NCI-H1930 (cell line): ENCODE measurements around the gene ITPR2.

Experiments used
- DNase-seq, 2 experiments: peaks; one replicate each; lab custom pipeline; 2025; lab: John Stamatoyannopoulos, UW

Gene ITPR2

GRCh38 chr12:26295001-26295400 is 538.0 kb downstream of the ITPR2 start:
- DNase-seq, result no peak

GRCh38 chr12:26293612-26294011 is 539.4 kb downstream of the ITPR2 start:
- no peak for DNase-seq

- no peak for DNase-seq
Measured at GRCh38 chr12:26292596-26292995, 540.4 kb downstream of the ITPR2 start.

GRCh38 chr12:26290565-26290964 is 542.4 kb downstream of the ITPR2 start:
- no peak for DNase-seq

GRCh38 chr12:26287671-26288381 is 545.2 kb downstream of the ITPR2 start:
- DNase-seq, result no peak
